Uterus (tissue), 3 donors: ENCODE data around the gene MSL3B.

ENCODE experiments used
- DNase-seq, 2 donors: peaks; one replicate each; pipeline ENCODE4 v3.0.0-alpha.2; 2019 to 2020
- H3K27ac ChIP-seq, 2 donors: fragments of 200-600 bp; sonication (generic); 1 replicate in 1 of 2; 2 replicates in 1 of 2; pipeline ENCODE4 v1.5.1; 2016 to 2018
- H3K27me3 ChIP-seq, 2 donors: fragments of 200-600 bp; sonication (generic); one replicate each; pipeline ENCODE4 v1.5.1; 2018 to 2019; ENCODE audit warnings: control low read depth in 1 of 2
- H3K36me3 ChIP-seq, 2 donors: fragments of 200-600 bp; sonication (generic); one replicate each; pipeline ENCODE4 v1.5.1; 2019; ENCODE audit warnings: control low read depth in 1 of 2
- H3K4me1 ChIP-seq, 2 donors: fragments of 200-600 bp; sonication (generic); one replicate each; pipeline ENCODE4 v1.5.1; 2018 to 2019; ENCODE audit warnings: control low read depth in 1 of 2
- H3K4me3 ChIP-seq, 2 donors: fragments of 200-600 bp; sonication (generic); 1 replicate in 1 of 2; 2 replicates in 1 of 2; pipeline ENCODE4 v1.5.1; 2018 to 2019; ENCODE audit warnings: mild to moderate bottlenecking in 1 of 2
- H3K9me3 ChIP-seq, 2 donors: fragments of 200-600 bp; sonication (generic); one replicate each; pipeline ENCODE4 v1.5.1; 2019; ENCODE audit warnings: control low read depth in 1 of 2
- CTCF ChIP-seq, 4 experiments: fragments of 200-600 bp in 2 of 4; fragments of 450-650 bp in 2 of 4; sonication (generic) in 2 of 4; IDR thresholded peaks; one replicate each; pipeline ENCODE4 v1.5.1; 2016 to 2019; ENCODE audit warnings: antibody characterized with exemption in 4 of 4, mild to moderate bottlenecking in 2 of 4, moderate library complexity in 1 of 4
- POLR2A ChIP-seq, 2 donors: fragments of 450-650 bp; IDR thresholded peaks; one replicate each; pipeline ENCODE4 v1.6.1; 2016; ENCODE audit warnings: antibody characterized with exemption in 2 of 2, mild to moderate bottlenecking in 1 of 2, moderate library complexity in 1 of 2
- intact Hi-C: fragments of 100-400 bp; cut with DNase I; formaldehyde crosslinking; loops from one replicate; pipeline ENCODE4 v1.15.1; 2023; ENCODE audit warnings: low total_unique reads
- donor health status: DM: yes; HTN: yes; CAD: no.

Gene MSL3B

GRCh38 chr2:233844064-233844807, 23.9 kb downstream of the MSL3B start:
- DNase-seq, result no peak
- no peak overlapping the region for H3K27ac ChIP-seq
- no peaks in the 10 kb centered on the region for H3K4me1 ChIP-seq
- H3K27me3 ChIP-seq, result no peaks in the 10 kb centered on the region
- H3K36me3 ChIP-seq, result no peaks in the 10 kb centered on the region
- H3K9me3 ChIP-seq, result no peaks in the 10 kb centered on the region
- intact Hi-C loops, result no loop called here
- no peak for TF ChIP-seq POLR2A (IDR thresholded peaks at IDR 0.05)
- no peak for TF ChIP-seq CTCF (IDR thresholded peaks at IDR 0.05)
- no peak overlapping the region for H3K4me3 ChIP-seq

- H3K27me3 ChIP-seq, result no peaks in the 10 kb centered on the region
- intact Hi-C loops, result no loop called here
- H3K4me1 ChIP-seq, result no peaks in the 10 kb centered on the region
- H3K9me3 ChIP-seq, result no peaks in the 10 kb centered on the region
- H3K27ac ChIP-seq, result no peak overlapping the region
- DNase-seq, result no peak
- no peaks in the 10 kb centered on the region for H3K36me3 ChIP-seq
- TF ChIP-seq POLR2A (IDR thresholded peaks at IDR 0.05), result no peak
- no peak for TF ChIP-seq CTCF (IDR thresholded peaks at IDR 0.05)
- no peak overlapping the region for H3K4me3 ChIP-seq
Measured at GRCh38 chr2:233841183-233841582, 27.0 kb downstream of the MSL3B start.

GRCh38 chr2:233840520-233840919, 27.7 kb downstream of the MSL3B start:
- no peaks in the 10 kb centered on the region for H3K36me3 ChIP-seq
- H3K27me3 ChIP-seq, result no peaks in the 10 kb centered on the region
- no peaks in the 10 kb centered on the region for H3K9me3 ChIP-seq
- no peak for DNase-seq
- H3K4me1 ChIP-seq, result no peaks in the 10 kb centered on the region
- TF ChIP-seq POLR2A (IDR thresholded peaks at IDR 0.05), result no peak
- no peak for TF ChIP-seq CTCF (IDR thresholded peaks at IDR 0.05)
- H3K27ac ChIP-seq, result no peak overlapping the region
- H3K4me3 ChIP-seq, result no peak overlapping the region
- intact Hi-C loops, result no loop called here

- no peak for TF ChIP-seq CTCF (IDR thresholded peaks at IDR 0.05)
- no peak for TF ChIP-seq POLR2A (IDR thresholded peaks at IDR 0.05)
- DNase-seq, result no peak
- no peaks in the 10 kb centered on the region for H3K4me1 ChIP-seq
- no peak overlapping the region for H3K4me3 ChIP-seq
- H3K27ac ChIP-seq, result no peak overlapping the region
- no peaks in the 10 kb centered on the region for H3K36me3 ChIP-seq
- H3K27me3 ChIP-seq, result no peaks in the 10 kb centered on the region
- H3K9me3 ChIP-seq, result no peaks in the 10 kb centered on the region
- intact Hi-C loops, result no loop called here
Measured at GRCh38 chr2:233839447-233839820, 28.8 kb downstream of the MSL3B start.

GRCh38 chr2:233838726-233839446, 29.3 kb downstream of the MSL3B start:
- intact Hi-C loops, result no loop called here
- H3K27ac ChIP-seq, result no peak overlapping the region
- no peak overlapping the region for H3K4me3 ChIP-seq
- no peaks in the 10 kb centered on the region for H3K9me3 ChIP-seq
- no peaks in the 10 kb centered on the region for H3K4me1 ChIP-seq
- no peak for TF ChIP-seq POLR2A (IDR thresholded peaks at IDR 0.05)
- TF ChIP-seq CTCF (IDR thresholded peaks at IDR 0.05), result no peak
- no peaks in the 10 kb centered on the region for H3K36me3 ChIP-seq
- H3K27me3 ChIP-seq, result no peaks in the 10 kb centered on the region
- DNase-seq, result no peak
